Stimulated activated CD8-positive, alpha-beta memory T cell treated with anti-CD3 and anti-CD28 coated beads, Interleukin-15, amount 100 ng/mL, for 4 hours (primary cell): Measurements from ENCODE around the gene SFT2D2.
"Not testable (repeated sequence)": the region's sequence is repeated elsewhere in the genome, so short reads cannot be mapped to it uniquely, and the experiment has no call there.

Experiments
- DNase-seq, 2 donors: peaks; one replicate each; pipeline ENCODE4 v3.0.0-alpha.2; 2020; ENCODE audit warnings: low read depth in 2 of 2

The SFT2D2 gene

DNA sequence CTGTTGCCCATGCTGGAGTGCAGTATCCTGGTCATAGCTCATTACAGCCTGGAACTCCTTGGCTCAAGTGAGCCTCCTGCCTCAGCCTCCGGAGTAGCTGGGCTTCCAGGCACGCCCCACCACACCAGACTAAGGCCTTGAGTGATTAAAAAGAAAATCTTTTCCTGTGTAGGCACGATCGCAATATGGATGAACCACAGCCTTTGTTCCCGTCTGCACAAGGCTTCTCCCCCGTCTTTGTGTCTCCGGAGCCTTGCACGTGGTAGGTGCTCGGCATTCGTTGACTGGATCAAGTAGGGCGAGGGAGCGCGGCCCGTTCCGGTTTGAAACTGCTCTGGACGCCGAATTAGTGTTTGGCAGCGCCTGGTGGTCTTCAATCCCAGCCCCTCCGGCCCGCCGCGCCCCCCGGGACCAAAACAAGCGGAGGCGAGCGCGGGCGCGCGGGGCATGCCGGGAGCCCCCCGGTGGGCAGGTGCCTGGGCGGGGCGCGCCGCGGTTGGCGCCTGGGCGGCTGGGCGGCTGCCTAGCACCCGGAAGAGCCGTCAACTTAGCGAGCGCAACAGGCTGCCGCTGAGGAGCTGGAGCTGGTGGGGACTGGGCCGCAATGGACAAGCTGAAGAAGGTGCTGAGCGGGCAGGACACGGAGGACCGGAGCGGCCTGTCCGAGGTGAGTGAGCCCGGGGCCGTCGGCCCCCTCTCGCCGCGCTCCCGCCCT lies at the start of gene SFT2D2:
Gene SFT2D2, plus strand, starts transcription at position 529 of the 715 bp plus-strand sequence. Its CDS starts 76 bp downstream, at position 605.
- DNase-seq = peak; percentile 43 to 65

DNA sequence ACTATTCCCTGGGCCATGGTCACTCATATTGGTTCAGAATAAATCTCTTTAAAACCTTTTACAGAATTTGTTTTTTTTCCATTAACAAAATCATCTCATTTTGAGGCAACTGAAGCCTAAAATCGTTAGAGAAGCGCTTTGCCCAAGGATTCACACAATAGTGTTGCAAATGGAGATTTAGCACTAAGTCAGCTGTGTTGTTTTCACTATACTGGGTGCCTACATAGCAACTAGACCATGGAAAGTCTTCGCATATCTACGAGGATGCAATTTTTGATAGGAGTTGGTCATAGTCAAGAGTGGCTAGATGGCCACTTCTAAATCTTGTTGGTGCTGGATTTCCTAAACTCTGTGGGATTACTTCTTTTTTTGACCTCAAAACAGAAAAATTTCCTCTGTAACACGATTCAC lies 47.6 kb upstream of the SFT2D2 start:
- no peak for DNase-seq

- DNase-seq = peak; percentile 86 to 89
Observed at GRCh38 chr1:168178638-168179437, 47.0 kb upstream of the SFT2D2 start, which contains the start of gene TIPRL. TSS of gene TIPRL (plus strand) at chr1:168178962. CDS start at chr1:168179078, 116 bp downstream.

DNA sequence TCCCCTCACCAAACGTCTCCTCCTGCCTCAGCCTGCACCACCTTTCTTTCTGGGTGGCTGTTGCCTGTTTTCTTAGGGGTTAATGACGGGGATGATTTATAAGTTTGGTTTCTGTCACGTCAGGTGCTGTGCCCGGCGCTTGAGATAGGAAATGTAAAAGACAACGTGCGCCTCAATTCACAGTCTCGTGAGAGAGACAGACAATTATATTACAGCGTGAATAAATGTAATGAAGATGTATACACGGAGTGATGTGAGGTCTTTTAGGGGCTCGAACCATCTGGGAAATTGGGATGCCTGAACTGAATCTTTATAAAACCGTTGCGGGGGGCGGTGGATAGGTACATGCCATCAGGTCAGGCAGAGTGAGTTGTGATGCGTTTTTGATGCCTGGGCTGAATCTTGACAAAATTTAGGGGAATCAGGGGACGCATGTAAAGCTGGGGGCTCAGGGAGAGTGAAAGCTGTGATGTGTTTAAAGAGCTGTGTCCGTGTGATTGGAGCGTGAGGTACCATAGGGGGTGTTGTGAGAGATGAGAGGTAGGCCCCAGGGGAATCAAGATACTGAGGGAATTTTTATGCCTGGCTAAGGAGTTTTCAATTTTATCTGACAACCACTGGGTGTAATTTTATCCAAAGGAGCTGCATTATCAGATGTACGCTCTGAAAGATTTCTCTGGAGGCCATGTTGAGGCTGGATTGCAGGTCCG lies 46.2 kb upstream of the SFT2D2 start:
- DNase-seq = no peak

GRCh38 chr1:168180148-168180524 lies 45.7 kb upstream of the SFT2D2 start:
- DNase-seq = no peak

GRCh38 chr1:168181063-168181720 lies 44.6 kb upstream of the SFT2D2 start:
- DNase-seq = not testable (repeated sequence)

- no peak for DNase-seq
Observed at GRCh38 chr1:168187177-168187576, 38.6 kb upstream of the SFT2D2 start.

DNA sequence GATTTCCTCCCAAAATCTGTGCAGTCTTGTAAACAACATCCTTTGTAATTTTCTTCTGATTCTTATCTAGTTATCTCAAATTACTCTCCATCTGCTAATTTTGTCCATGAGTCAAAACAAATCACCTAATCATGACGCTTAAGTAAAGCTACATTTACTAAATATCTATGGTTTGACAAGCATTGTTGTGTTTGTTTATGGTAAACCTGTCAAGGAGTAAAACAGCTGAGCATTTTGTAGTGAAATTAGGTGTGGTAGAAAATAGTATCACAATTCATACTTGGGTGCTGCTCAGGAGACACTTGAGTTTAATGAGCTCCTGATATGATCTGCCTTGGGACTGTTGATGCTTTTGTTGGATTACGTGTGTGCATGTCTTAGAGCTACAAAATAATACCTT lies 35.4 kb upstream of the SFT2D2 start:
- no peak for DNase-seq

DNA sequence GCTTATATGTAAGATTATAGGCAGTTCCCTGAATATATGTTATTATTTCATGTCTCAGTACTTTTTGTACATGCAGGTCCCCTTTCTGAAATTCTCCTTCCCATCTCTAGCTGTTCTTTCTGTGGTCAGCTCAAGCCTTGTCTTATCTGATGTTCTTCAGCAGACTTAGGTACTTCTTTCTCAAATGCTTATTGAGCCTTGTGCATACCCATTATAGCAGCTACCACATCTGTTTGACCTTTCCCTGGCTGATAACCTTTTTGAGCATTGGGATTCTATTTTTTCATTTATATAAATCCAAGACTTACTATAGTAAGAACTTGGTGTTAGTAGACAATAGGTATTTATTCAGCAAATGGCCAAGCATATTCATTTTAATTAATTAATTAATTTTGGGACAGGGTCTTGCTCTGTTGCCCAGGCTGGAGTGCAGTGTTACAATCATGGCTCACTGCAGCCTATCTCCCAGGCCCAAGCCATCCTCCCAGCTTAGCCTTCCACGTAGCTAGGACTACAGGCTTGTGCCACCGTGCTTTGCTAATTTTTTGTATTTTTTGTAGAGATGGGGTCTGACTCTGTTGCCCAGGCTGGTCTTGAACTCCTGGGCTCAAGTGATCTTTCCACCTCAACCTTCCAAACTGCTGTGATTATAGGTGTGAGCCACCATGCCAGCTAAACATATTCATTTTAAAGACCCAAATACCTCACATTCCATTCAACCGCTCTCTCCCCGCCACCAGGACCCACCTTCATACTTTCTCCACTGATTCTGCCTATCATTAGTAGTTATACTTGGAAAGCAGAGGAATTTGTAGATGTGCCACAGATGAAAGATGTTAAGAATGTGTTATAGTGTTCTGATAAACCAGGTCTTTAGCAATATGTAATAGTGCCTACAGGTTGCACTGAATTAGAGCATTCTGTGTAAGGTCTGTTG lies 30.3 kb upstream of the SFT2D2 start:
- no peak for DNase-seq

- no peak for DNase-seq
Observed at GRCh38 chr1:168199056-168199455, 26.7 kb upstream of the SFT2D2 start.

DNA sequence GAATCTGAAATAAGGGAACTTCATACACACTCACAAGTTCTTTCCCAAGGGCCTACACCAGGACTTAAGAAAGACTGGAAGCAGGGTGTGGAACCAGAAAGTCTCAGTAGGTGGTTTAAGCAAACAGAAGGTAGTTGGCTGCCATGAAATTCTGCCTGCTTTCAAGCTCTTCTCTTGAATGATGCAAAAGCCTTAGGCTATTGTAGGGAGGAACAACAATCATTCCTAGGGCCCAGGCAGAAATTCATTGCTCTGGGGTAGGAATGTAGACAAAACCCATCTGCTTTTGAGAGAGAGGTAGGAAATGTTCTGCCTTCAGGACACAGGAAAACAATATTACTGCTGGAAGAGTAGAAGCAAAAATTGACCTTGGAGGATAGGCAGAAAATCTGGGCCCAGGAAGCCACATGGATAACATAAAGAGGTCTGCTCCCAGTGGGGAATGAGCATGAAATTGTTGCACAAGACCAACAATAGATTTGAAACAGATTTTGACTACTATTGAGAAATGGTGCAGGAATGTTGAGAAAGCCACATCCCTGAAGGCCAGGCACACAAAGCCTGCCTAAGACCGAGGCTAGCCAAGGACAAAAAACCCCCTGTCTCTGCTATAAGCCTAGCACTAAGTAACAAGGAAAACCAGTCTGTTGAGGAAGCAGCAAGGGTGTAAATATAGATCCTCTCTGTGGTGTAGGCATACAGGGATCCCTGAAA lies 22.7 kb upstream of the SFT2D2 start:
- no peak for DNase-seq

DNA sequence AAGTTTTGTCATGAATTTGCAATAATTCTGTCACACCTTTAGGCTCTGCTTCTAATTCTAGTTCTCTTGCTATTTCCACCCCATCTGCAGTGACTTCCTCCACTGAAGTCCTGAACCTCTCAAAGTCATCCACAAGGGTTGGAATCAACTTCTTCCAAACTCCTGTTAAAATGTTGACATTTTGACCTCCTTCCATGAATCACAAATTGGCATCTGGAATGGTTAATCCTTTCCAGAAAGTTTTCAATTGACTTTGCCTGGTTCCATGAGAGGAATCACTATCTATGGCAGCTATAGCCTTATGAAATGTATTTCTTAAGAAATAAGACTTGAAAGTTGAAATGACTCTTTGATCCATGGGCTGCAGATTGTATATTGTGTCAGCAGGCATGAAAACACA lies 19.7 kb upstream of the SFT2D2 start:
- DNase-seq = no peak

DNA sequence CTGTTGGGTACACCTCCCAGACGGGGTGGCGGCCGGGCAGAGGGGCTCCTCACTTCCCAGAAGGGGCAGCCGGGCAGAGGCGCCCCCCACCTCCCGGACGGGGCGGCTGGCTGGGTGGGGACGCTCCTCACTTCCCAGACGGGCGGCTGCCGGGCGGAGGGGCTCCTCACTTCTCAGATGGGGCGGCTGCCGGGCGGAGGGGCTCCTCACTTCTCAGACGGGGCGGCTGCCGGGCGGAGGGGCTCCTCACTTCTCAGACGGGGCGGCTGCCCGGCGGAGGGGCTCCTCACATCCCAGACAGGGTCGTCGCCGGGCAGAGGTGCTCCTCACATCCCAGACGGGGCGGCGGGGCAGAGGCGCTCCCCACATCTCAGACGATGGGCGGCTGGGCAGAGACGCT lies 18.1 kb upstream of the SFT2D2 start:
- DNase-seq = not testable (repeated sequence)

- DNase-seq = no peak
Observed at GRCh38 chr1:168210312-168210711, 15.5 kb upstream of the SFT2D2 start.

GRCh38 chr1:168213349-168213748 lies 12.5 kb upstream of the SFT2D2 start:
- DNase-seq = no peak

DNA sequence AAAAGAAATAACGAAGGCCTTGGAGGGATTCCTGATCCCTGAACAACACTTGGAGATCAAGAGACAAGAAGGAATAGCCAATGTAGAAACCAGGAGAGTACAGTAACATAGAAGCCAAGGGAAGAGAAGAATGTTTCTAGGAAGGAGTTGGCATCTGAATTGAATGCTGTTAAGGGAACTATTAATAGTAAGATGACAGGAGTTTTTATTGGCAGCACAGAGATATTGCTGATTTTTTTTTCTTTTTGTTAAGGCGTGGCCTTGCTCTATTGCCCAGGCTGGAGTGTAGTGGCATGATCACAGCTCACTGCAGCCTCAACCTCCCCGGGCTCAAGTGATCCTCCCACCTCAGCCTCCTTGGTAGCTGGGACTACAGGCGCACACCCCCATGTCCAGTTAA lies 9.6 kb upstream of the SFT2D2 start:
- DNase-seq = no peak

DNA sequence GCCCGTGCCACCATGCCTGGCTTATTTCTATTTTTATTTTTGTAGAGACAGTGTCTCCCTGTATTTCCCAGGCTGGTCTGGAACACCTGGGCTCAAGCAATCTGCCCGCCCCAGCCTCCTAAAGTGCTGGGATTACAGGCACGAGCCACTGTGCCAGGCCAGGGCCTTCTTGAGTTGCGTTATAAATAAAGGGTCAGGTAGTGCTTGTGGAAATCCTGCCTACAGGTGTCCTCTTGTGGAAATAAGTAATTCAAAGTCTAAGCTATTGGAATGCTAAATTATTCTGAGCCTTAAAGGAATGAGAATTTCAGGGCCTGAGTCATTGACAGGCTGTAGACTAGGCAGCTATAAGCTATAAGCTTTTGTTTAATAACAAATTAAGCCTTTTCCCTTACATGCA lies 8.1 kb upstream of the SFT2D2 start:
- DNase-seq = no peak

- no peak for DNase-seq
Observed at GRCh38 chr1:168218658-168219057, 7.1 kb upstream of the SFT2D2 start.

GRCh38 chr1:168220470-168220871 lies 5.3 kb upstream of the SFT2D2 start:
- DNase-seq = no peak

- no peak for DNase-seq
Observed at GRCh38 chr1:168221275-168221674, 4.5 kb upstream of the SFT2D2 start.
